ENCODE data around the gene NKAIN2. TPM values are rescaled to one million over a fixed set of nuclear protein-coding genes. Genes with fewer than 3 reads are reported as not detected.

Gene NKAIN2
- polyA plus RNA-seq, 1 of the 3 experiments (the other 2 are of a cell fraction) = not detected

- TF ChIP-seq REST (IDR thresholded peaks at IDR 0.05; ENCODE audit: low read depth, low read length) (no peak), USF1 (IDR thresholded peaks at IDR 0.05; ENCODE audit: borderline replicate concordance, low read depth) (no peak)
These were observed 879.8 kb downstream of the NKAIN2 start (continued) for GRCh38 chr6:124683507-124683906.

- WGBS (ENCODE audit: low lambda C conversion rate) = 0% methylated on average over 2 of the region's 2 CpGs
- no peak for TF ChIP-seq GATA2 (CRISPR knock-in tag; IDR thresholded peaks at IDR 0.05)
- TF ChIP-seq IRF3 (IDR thresholded peaks at IDR 0.05; ENCODE audit: low read depth, low read length) = no peak
- TF ChIP-seq CHD2 (IDR thresholded peaks at IDR 0.05; ENCODE audit: low read length, partially characterized antibody) = no peak
- no peak for TF ChIP-seq FOSL2 (IDR thresholded peaks at IDR 0.05; ENCODE audit: borderline replicate concordance, low read depth)
- TF ChIP-seq USF2 (IDR thresholded peaks at IDR 0.05; ENCODE audit: borderline replicate concordance, low read depth, low read length) = no peak
- TF ChIP-seq RCOR1 (IDR thresholded peaks at IDR 0.05; ENCODE audit: low read length) = no peak
- no peak for TF ChIP-seq TAF1 (IDR thresholded peaks at IDR 0.05; ENCODE audit: borderline replicate concordance, low read depth, low read length)
- TF ChIP-seq ZBTB33 (IDR thresholded peaks at IDR 0.05; ENCODE audit: borderline replicate concordance, low read depth) = no peak
- no peak for TF ChIP-seq RFX5 (IDR thresholded peaks at IDR 0.05; ENCODE audit: low read length)
- TF ChIP-seq ELF1 (IDR thresholded peaks at IDR 0.05) = no peak
- no peak for TF ChIP-seq JUND (IDR thresholded peaks at IDR 0.05)
- TF ChIP-seq EZH2phosphoT487 (IDR thresholded peaks at IDR 0.05; ENCODE audit: borderline replicate concordance, low read depth) = no peak
- TF ChIP-seq NRF1 (IDR thresholded peaks at IDR 0.05; ENCODE audit: low read depth, low read length) = no peak
- no peak for TF ChIP-seq EP300 (IDR thresholded peaks at IDR 0.05; ENCODE audit: borderline replicate concordance in 1 of 2, low read depth in 1 of 2, low read length in 1 of 2)
- no peak for DNase-seq
- Histone ChIP-seq H3K4me3 (ENCODE audit: low read depth in 2 of 2, low read length in 1 of 2) (no peak overlapping the region), H3K9me2 (no peaks in the 10 kb centered on the region), H3K27ac (ENCODE audit: low read depth in 2 of 2, low read length in 1 of 2) (no peak overlapping the region), H2AFZ (ENCODE audit: low read depth) (no peak overlapping the region), H3K9ac (no peak overlapping the region), H3K4me2 (no peak overlapping the region), H3F3A (replicated peaks; ENCODE audit: insufficient read depth) (no peaks in the 10 kb centered on the region), H3K36me3 (replicated peaks in 1 of 2; ENCODE audit: control insufficient read depth in 1 of 2, insufficient read depth in 2 of 2, low read length in 1 of 2) (no peaks in the 10 kb centered on the region), H3K27me3 (ENCODE audit: insufficient read depth) (no peaks in the 10 kb centered on the region), H3K79me2 (ENCODE audit: insufficient read depth) (no peaks in the 10 kb centered on the region), H3K9me3 (no peaks in the 10 kb centered on the region), H3K4me1 (ENCODE audit: control insufficient read depth in 1 of 2, insufficient read depth in 2 of 2, low read depth in 1 of 2, low read length in 1 of 2) (no peaks in the 10 kb centered on the region), H4K20me1 (ENCODE audit: insufficient read depth) (no peaks in the 10 kb centered on the region)
- ChIA-PET CTCF (no interaction called here), POLR2A (no interaction called here)
These were observed 881.0 kb downstream of the NKAIN2 start for GRCh38 chr6:124684621-124685020.

All from SK-N-SH (cell line).